ENCODE data around the gene RTKN.

- TF ChIP-seq, protein P1, sequence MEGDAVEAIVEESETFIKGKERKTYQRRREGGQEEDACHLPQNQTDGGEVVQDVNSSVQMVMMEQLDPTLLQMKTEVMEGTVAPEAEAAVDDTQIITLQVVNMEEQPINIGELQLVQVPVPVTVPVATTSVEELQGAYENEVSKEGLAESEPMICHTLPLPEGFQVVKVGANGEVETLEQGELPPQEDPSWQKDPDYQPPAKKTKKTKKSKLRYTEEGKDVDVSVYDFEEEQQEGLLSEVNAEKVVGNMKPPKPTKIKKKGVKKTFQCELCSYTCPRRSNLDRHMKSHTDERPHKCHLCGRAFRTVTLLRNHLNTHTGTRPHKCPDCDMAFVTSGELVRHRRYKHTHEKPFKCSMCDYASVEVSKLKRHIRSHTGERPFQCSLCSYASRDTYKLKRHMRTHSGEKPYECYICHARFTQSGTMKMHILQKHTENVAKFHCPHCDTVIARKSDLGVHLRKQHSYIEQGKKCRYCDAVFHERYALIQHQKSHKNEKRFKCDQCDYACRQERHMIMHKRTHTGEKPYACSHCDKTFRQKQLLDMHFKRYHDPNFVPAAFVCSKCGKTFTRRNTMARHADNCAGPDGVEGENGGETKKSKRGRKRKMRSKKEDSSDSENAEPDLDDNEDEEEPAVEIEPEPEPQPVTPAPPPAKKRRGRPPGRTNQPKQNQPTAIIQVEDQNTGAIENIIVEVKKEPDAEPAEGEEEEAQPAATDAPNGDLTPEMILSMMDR (IDR thresholded peaks at IDR 0.05) = no peak
- TF ChIP-seq REST (IDR thresholded peaks at IDR 0.05; ENCODE audit: insufficient read depth in 1 of 2, low read depth in 2 of 2, low read length in 1 of 2) (no peak), POLR2AphosphoS5 (IDR thresholded peaks at IDR 0.05; ENCODE audit: low read depth, low read length) (no peak), SIN3A (IDR thresholded peaks at IDR 0.05; ENCODE audit: borderline replicate concordance, insufficient read depth, low read depth, low read length) (no peak)
These were observed 17.2 kb upstream of the RTKN start for GRCh38 chr2:74458938-74459363.

Data from Panc1 (cell line).